HG03025 (cell line): ENCODE measurements around the gene PON1.

ENCODE experiments used
- ATAC-seq: cut with Tn5 transposase; IDR thresholded peaks from one replicate; pipeline ENCODE4 v1.9.1; 2021; ENCODE audit warnings: mild to moderate bottlenecking, moderate library complexity; ENCODE audit not compliant: unreplicated experiment, low FRiP score

PON1 gene

DNA sequence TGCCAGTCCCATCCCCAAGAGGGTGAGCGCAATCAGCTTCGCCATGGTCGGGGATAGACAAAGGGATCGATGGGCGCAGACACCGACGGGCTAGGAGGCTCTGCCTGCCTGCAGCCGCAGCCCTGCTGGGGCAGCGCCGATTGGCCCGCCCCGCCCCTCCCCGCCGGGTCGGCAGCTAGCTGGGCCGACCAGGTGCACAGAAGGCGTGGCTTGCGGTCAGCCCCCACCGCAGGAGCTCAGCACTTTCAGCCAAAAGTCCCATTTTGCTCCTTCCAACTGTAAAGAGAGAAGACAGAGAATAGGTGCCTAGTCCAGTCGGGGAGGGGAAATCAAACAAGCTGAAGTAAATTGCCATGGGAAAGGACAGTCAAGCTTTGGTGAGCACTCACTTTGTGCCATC, at the start of gene PON1:
PON1 (minus strand) TSS at position 102 of the 400 bp plus-strand sequence; CDS start at position 45, 57 bp downstream.
- no peak for ATAC-seq

DNA sequence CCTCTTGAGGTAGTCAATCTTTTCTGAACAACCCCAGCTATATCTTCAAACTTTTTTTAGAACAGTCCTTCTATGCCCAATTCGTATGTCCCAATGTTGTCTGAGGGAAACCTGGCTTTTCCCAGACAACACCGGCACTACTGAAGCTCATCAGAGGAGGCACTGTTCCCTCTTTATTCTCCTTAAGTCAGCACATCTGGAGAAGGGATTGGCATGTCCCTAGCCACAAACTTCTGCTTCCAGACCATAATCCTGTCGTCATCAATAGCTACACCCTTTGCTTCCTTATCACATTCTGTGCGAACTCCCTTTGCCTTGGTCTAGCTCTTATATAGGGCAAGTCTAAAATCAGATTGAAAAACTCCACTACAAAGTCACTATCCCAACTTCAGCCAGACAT, 49.0 kb upstream of the PON1 start:
- ATAC-seq, result no peak

DNA sequence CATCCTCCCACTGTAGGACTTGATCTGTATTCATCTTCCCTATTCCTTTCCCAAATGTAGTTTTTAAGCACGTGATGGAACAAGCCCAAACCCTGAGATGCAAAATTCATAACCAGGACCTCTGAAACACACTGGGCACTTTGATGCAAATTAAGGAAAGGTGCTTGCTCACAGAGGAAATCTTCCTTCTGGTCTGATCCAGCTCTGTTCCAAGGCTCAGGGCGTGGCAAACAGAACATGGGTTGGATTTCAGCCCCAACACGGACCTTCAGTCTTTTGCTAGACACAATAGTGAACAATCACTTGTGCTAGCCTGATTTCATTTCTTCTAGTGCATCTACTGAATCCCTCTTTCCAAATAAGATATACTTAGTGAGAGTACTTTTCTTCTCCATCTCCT, 43.9 kb upstream of the PON1 start:
- ATAC-seq, result no peak

DNA sequence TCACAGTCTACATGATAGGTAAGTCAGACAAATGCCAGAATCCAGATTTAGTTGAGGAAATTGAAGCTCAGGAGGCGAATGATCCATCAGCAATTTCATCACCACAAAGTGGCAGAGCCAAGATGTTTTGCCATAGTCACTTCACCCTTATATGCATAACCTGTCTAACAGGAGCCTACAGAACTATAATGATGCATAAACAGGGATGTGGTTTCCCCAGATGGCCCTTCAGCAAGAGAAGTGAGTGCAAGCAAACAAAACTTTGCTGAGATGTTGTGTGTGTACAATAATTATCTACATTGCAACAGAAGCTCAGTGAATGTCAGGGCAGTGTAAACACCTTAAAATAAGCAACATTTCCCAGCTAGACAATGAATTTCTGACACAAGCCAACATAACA, 43.3 kb upstream of the PON1 start:
- no peak for ATAC-seq

DNA sequence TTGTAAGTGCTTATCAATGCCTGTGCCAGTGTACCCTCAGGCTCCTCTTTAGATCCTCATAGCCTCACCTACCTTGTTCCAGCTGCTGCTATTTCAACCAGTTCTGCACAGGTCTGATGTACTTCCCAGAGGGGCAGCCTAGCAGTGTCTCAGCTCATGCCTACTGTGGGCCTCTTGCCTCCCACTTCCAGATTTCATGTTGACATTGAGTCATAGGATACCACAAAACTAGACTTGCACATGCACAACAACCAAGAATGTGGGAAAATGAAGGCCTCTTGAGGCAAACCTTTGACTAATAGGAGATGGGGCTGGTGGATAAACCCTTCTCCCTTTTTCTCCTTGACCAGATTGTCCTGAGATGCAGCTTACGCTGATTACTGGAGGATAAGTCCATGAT, 40.8 kb upstream of the PON1 start:
- no peak for ATAC-seq

- ATAC-seq, result no peak
Measured at GRCh38 chr7:95357623-95358022, 33.3 kb upstream of the PON1 start.

GRCh38 chr7:95342642-95343307, 18.4 kb upstream of the PON1 start:
- ATAC-seq, result no peak

- no peak for ATAC-seq
Measured at GRCh38 chr7:95342029-95342428, 17.7 kb upstream of the PON1 start.

DNA sequence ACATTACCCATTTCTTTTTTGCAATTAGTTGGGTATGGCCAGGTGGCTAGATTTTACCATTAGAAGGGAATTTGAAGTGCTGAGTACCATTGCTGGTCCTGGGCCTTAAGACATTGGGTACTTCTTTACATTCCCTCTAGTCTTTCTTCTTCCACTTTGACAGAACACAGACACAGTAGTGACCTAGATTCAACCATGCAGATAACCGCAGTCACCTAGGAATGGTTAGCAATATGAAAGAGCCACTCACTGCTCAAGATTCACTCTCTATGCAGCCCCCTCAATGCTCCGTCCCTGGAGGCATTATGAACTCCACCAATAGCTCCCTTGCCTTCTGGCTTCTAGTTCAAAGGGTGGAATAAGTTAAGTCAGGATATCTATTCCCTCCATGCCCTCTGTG, 16.2 kb upstream of the PON1 start:
- ATAC-seq, result no peak

GRCh38 chr7:95338832-95339231, 14.5 kb upstream of the PON1 start:
- no peak for ATAC-seq

- no peak for ATAC-seq
Measured at GRCh38 chr7:95335093-95335492, 10.8 kb upstream of the PON1 start.

- no peak for ATAC-seq
Measured at GRCh38 chr7:95334447-95334846, 10.1 kb upstream of the PON1 start.

DNA sequence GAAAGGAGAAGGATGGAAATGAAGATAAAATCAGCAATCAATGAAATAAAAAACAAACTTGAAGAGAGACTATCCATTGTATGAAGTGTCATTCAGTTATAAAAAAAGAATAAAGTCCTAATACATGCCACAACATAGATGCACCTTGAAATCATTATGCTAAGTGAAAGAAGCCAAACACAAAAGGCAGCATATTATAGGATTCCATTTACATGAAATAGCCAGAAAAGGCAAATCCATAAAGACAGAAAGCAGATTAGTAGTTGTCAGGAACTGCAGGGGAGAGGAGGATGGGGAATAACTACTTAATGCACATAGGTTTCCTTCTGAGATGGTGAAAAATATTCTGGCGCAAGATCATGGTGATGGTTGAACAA, 6.6 kb upstream of the PON1 start:
- ATAC-seq, result peak; percentile 13

- peak; percentile 91 for ATAC-seq
Measured at GRCh38 chr7:95330204-95330960, 6.0 kb upstream of the PON1 start.

GRCh38 chr7:95327356-95327755, 3.0 kb upstream of the PON1 start:
- no peak for ATAC-seq

DNA sequence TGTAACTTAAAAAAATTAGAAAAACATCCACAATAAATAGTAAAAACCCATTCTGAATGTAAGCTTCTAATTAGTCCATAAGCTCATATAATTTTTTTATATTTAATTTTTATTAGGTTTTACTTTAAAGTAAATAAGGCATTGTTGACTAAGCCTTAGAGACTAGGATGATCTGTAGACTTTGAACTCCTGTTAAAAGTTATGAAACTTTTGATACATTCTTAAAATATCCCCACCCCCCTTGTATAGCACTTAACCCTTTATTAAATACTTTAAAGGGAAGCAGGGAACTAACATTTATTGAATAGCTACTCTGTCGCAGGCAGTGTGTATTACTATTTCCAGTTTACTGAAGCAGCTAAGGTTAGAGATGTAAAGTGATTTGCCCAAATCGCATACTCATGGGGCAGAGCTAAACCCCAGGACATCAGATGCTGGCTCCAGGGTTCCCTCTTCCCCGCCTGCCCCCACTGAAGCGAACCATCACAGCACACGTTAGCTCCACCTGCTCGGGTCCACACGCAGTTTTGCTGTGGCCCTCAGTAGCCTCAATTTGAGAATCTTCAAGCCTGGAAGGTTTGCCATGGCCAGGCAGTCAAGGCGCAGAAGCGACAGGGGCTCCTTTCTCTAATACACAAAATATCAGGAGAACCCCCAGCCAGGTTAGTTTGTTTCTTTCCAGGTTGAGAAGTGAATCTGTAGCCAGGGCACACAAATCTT, 762 bp downstream of the PON1 start:
- no peak for ATAC-seq

DNA sequence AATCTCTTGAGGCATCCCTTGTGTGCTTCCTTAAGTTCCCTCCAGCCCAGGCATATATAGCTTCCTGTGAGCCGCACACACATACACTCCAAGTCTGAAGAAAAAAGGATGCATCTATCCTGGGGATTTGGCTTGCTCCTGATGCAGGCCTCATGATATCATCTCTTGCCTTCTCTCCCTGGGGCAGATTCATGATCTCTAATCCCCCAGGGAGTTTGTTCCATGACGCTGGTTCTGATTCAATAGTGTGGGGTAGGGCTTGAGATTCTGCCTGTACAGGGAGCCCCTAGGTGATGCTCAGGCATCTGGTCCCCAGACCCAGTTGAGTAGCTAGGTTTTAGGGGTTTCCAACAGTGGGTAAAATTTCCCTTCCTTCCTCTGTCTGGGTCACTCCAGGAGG, 1.5 kb downstream of the PON1 start:
- no peak for ATAC-seq

GRCh38 chr7:95322396-95322795, 1.9 kb downstream of the PON1 start:
- no peak for ATAC-seq

GRCh38 chr7:95321720-95322119, 2.6 kb downstream of the PON1 start:
- ATAC-seq, result no peak

- ATAC-seq, result no peak
Measured at GRCh38 chr7:95320651-95321050, 3.7 kb downstream of the PON1 start.

GRCh38 chr7:95319570-95319969, 4.8 kb downstream of the PON1 start:
- no peak for ATAC-seq
